IMR-90 (cell line): Measurements from ENCODE around the gene CALHM3. TPM values are rescaled to one million over a fixed set of nuclear protein-coding genes. Genes with fewer than 3 reads are reported as not detected.

ENCODE experiments used
- ATAC-seq: fragments of 200-7000 bp; cut with Tn5 transposase; 2 replicates; pipeline ENCODE4 v1.9.1; 2020; ENCODE audit warnings: low read depth, mild to moderate bottlenecking, moderate library complexity
- BruUV-seq: library from RNA; stranded (reverse); fragments of 400-500 nt; replicated peaks from 2 replicates; lab custom pipeline; 2021; lab: Mats Ljungman, UMichigan
- CTCF ChIA-PET: fragments of 300-600 bp; formaldehyde crosslinking; extraction: SDS; loops from one replicate; lab custom pipeline; 2021; ENCODE audit warnings: antibody characterized with exemption; lab: Yijun Ruan, JAX
- POLR2A ChIA-PET: fragments of 300-600 bp; sonication (Branson Sonifier 250); formaldehyde crosslinking; loops from one replicate; lab custom pipeline; 2022; ENCODE audit warnings: antibody characterized with exemption; ENCODE audit not compliant: unreplicated experiment; lab: Charles Lee
- DNase-seq: peaks from one replicate; pipeline ENCODE4 v3.0.0; 2013
- H2AFZ ChIP-seq: replicated peaks from 2 replicates; pipeline ENCODE3; 2013; ENCODE audit warnings: low read length, mild to moderate bottlenecking; ENCODE audit not compliant: poor library complexity
- H2AK5ac ChIP-seq: 2 replicates; pipeline ENCODE4 v1.6.1; 2013; ENCODE audit warnings: low read depth, low read length, inconsistent platforms
- H2AK9ac ChIP-seq: replicated peaks from 2 replicates; pipeline ENCODE3; 2013; ENCODE audit warnings: mild to moderate bottlenecking, low read depth, low read length, moderate library complexity; ENCODE audit not compliant: poor library complexity
- H2BK120ac ChIP-seq: 2 replicates; pipeline ENCODE4 v1.6.1; 2013; ENCODE audit warnings: low read depth, low read length, inconsistent platforms
- H2BK15ac ChIP-seq: 3 replicates; pipeline ENCODE4 v1.6.1; 2013; ENCODE audit warnings: low read depth, low read length, inconsistent platforms
- H2BK20ac ChIP-seq: 2 replicates; pipeline ENCODE4 v1.6.1; 2013; ENCODE audit warnings: low read depth, mild to moderate bottlenecking, inconsistent platforms, low read length, moderate library complexity
- H2BK5ac ChIP-seq: 2 replicates; pipeline ENCODE4 v1.6.1; 2013; ENCODE audit warnings: mild to moderate bottlenecking, low read depth, low read length, inconsistent platforms; ENCODE audit not compliant: poor library complexity, severe bottlenecking
- H3K14ac ChIP-seq: replicated peaks from 2 replicates; pipeline ENCODE4 v1.6.1; 2013; ENCODE audit warnings: low read depth, low read length, inconsistent platforms
- H3K18ac ChIP-seq: 2 replicates; pipeline ENCODE4 v1.6.1; 2013; ENCODE audit warnings: low read depth, low read length, control low read depth
- H3K23ac ChIP-seq: 2 replicates; pipeline ENCODE4 v1.6.1; 2013; ENCODE audit warnings: low read depth, low read length, inconsistent platforms
- H3K27ac ChIP-seq: 2 replicates; pipeline ENCODE4 v1.5.1; 2013; ENCODE audit warnings: mild to moderate bottlenecking, control low read depth, low read length; ENCODE audit not compliant: insufficient read depth
- H3K27me3 ChIP-seq: 2 replicates; pipeline ENCODE4 v1.6.1; 2013; ENCODE audit warnings: low read length; ENCODE audit not compliant: control insufficient read depth, insufficient read depth
- H3K36me3 ChIP-seq: 2 replicates; pipeline ENCODE4 v1.6.1; 2013; ENCODE audit warnings: low read length, mixed read lengths; ENCODE audit not compliant: control insufficient read depth, insufficient read depth
- H3K4ac ChIP-seq: 2 replicates; pipeline ENCODE4 v1.6.1; 2013; ENCODE audit warnings: low read depth, low read length, inconsistent platforms
- H3K4me1 ChIP-seq: 2 replicates; pipeline ENCODE4 v1.6.1; 2013; ENCODE audit warnings: low read length, mixed read lengths; ENCODE audit not compliant: control insufficient read depth, insufficient read depth
- H3K4me2 ChIP-seq: 2 replicates; pipeline ENCODE4 v1.6.1; 2013; ENCODE audit warnings: low read depth, mild to moderate bottlenecking, control low read depth, low read length, moderate library complexity
- H3K4me3 ChIP-seq: 2 replicates; pipeline ENCODE4 v1.5.1; 2013; ENCODE audit warnings: low read depth, mild to moderate bottlenecking, control low read depth, low read length, moderate library complexity; ENCODE audit not compliant: insufficient read depth
- H3K56ac ChIP-seq: 2 replicates; pipeline ENCODE4 v1.6.1; 2013; ENCODE audit warnings: low read length, inconsistent platforms; ENCODE audit not compliant: insufficient read depth; ENCODE audit errors: extremely low read depth
- H3K79me1 ChIP-seq, 2 experiments: 2 replicates each; pipeline ENCODE4 v1.6.1; 2013; ENCODE audit warnings: low read length in 2 of 2, inconsistent platforms in 1 of 2, low read depth in 1 of 2
- H3K9ac ChIP-seq: 2 replicates; pipeline ENCODE4 v1.6.1; 2013; ENCODE audit warnings: low read depth, low read length, control low read depth
- H3K9me1 ChIP-seq: 2 replicates; pipeline ENCODE4 v1.6.1; 2013; ENCODE audit warnings: low read length, inconsistent platforms; ENCODE audit not compliant: insufficient read depth
- H3K9me3 ChIP-seq: 2 replicates; pipeline ENCODE4 v1.6.1; 2013; ENCODE audit warnings: low read length; ENCODE audit not compliant: control insufficient read depth, insufficient read depth
- H4K20me1 ChIP-seq: 2 replicates; pipeline ENCODE4 v1.6.1; 2013; ENCODE audit warnings: low read length, inconsistent platforms; ENCODE audit not compliant: insufficient read depth
- H4K5ac ChIP-seq: 2 replicates; pipeline ENCODE4 v1.6.1; 2013; ENCODE audit warnings: mild to moderate bottlenecking, low read depth, low read length, control low read depth
- H4K8ac ChIP-seq, 2 experiments: 2 replicates each; pipeline ENCODE4 v1.6.1; 2013; ENCODE audit warnings: low read depth in 2 of 2, low read length in 2 of 2, control low read depth in 1 of 2, inconsistent platforms in 1 of 2
- H4K91ac ChIP-seq: 2 replicates; pipeline ENCODE4 v1.6.1; 2013; ENCODE audit warnings: low read depth, low read length, inconsistent platforms; ENCODE audit not compliant: insufficient read depth
- BHLHE40 ChIP-seq: fragments of 150-350 bp; IDR thresholded peaks from 2 replicates; pipeline ENCODE4 v1.6.1; 2016; ENCODE audit warnings: mild to moderate bottlenecking, low read depth, low read length
- CEBPB ChIP-seq: IDR thresholded peaks from 2 replicates; pipeline ENCODE4 v1.6.1; 2012; ENCODE audit warnings: low read depth, low read length, improper control_type of control experiment
- CHD1 ChIP-seq: IDR thresholded peaks from 2 replicates; pipeline ENCODE4 v1.6.1; 2012; ENCODE audit warnings: low read depth, low read length, improper control_type of control experiment
- CTCF ChIP-seq: conservative IDR thresholded peaks from 2 replicates; pipeline ENCODE4 v1.5.1; 2012; ENCODE audit warnings: mild to moderate bottlenecking, low read depth, low read length, improper control_type of control experiment
- ELK1 ChIP-seq: fragments of 150-350 bp; IDR thresholded peaks from 2 replicates; pipeline ENCODE4 v1.6.1; 2016; ENCODE audit warnings: low read depth, mild to moderate bottlenecking, low read length, moderate library complexity, borderline replicate concordance
- FOS ChIP-seq: fragments of 150-350 bp; IDR thresholded peaks from 2 replicates; pipeline ENCODE4 v1.6.1; 2016; ENCODE audit warnings: low read depth, low read length
- MAFK ChIP-seq: IDR thresholded peaks from 2 replicates; pipeline ENCODE4 v1.6.1; 2012; ENCODE audit warnings: low read depth, low read length, improper control_type of control experiment
- MAZ ChIP-seq: IDR thresholded peaks from 2 replicates; pipeline ENCODE4 v1.6.1; 2012; ENCODE audit warnings: low read depth, mild to moderate bottlenecking, low read length, improper control_type of control experiment, moderate library complexity, borderline replicate concordance
- MXI1 ChIP-seq: IDR thresholded peaks from 2 replicates; pipeline ENCODE4 v1.6.1; 2012; ENCODE audit warnings: low read depth, mild to moderate bottlenecking, low read length, moderate library complexity, borderline replicate concordance
- NFE2L2 ChIP-seq: fragments of 150-350 bp; IDR thresholded peaks from 2 replicates; pipeline ENCODE4 v1.6.1; 2016; ENCODE audit warnings: low read depth, mild to moderate bottlenecking, low read length
- RAD21 ChIP-seq: IDR thresholded peaks from 2 replicates; pipeline ENCODE4 v1.6.1; 2012; ENCODE audit warnings: low read length, improper control_type of control experiment
- RCOR1 ChIP-seq: IDR thresholded peaks from 2 replicates; pipeline ENCODE4 v1.6.1; 2012; ENCODE audit warnings: mild to moderate bottlenecking, low read length, improper control_type of control experiment; ENCODE audit not compliant: insufficient replicate concordance
- RFX5 ChIP-seq: IDR thresholded peaks from 2 replicates; pipeline ENCODE4 v1.8.0; 2012; ENCODE audit warnings: low read depth, mild to moderate bottlenecking, low read length, moderate library complexity
- SMC3 ChIP-seq: fragments of 150-350 bp; IDR thresholded peaks from 2 replicates; pipeline ENCODE4 v1.6.1; 2016; ENCODE audit warnings: low read depth, mild to moderate bottlenecking, antibody characterized with exemption, low read length, moderate library complexity
- USF2 ChIP-seq: fragments of 150-350 bp; IDR thresholded peaks from 2 replicates; pipeline ENCODE4 v1.6.1; 2017; ENCODE audit warnings: mild to moderate bottlenecking, antibody characterized with exemption, low read length, low read depth
- WGBS, 2 experiments: methylation state at CpG; one replicate each; pipeline versions ENCODE4 v1.1.5 to v1.1.7; 2013; ENCODE audit warnings: missing lambda C conversion rate in 2 of 2; ENCODE audit not compliant: insufficient read length in 1 of 2; ENCODE audit errors: extremely low coverage in 2 of 2; 5-methylcytosine and 5-hydroxymethylcytosine counted together
- dilution Hi-C: fragments of 300-500 bp; cut with HindIII; formaldehyde crosslinking; loops from one replicate; pipeline ENCODE4 v1.14.3; 2018; ENCODE audit warnings: low sequenced_read_pairs; ENCODE audit not compliant: unreplicated experiment
- in situ Hi-C: fragments of 300-500 bp; cut with MboI; formaldehyde crosslinking; loops from 3 replicates; pipeline ENCODE4 v1.14.3; 2019; ENCODE audit warnings: low sequenced_read_pairs, inconsistent platforms, mixed read lengths
- intact Hi-C: fragments of 100-400 bp; cut with micrococcal nuclease; formaldehyde crosslinking; loops from 2 replicates; pipeline ENCODE4 v1.10.0; 2022
- polyA plus RNA-seq, 3 experiments: library from polyadenylated mRNA; depleted of rRNA; stranded (reverse); fragments of >200 nt; gene quantifications; 2 replicates each; pipeline ENCODE4 v1.2.3, GENCODE V29; 2012; ENCODE audit warnings: low replicate concordance in 1 of 3
- total RNA-seq: library from RNA; depleted of rRNA; stranded (reverse); fragments of >200 nt; gene quantifications from 2 replicates; pipeline ENCODE4 v1.2.3, GENCODE V29; 2012

CALHM3 gene
- total and polyA plus RNA-seq, 2 of the 4 experiments (the other 2 are of a cell fraction): not detected

- Histone ChIP-seq H2AK5ac (no peak overlapping the region), H3K14ac (no peak overlapping the region), H3K23ac (no peak overlapping the region), H3K4me2 (no peak overlapping the region), H2BK120ac (no peak overlapping the region), H4K5ac (no peak overlapping the region), H2AK9ac (no peak overlapping the region), H4K91ac (no peak overlapping the region), H2BK15ac (no peak overlapping the region), H3K9me3 (no peaks in the 10 kb centered on the region), H4K8ac (no peak overlapping the region), H3K36me3 (no peaks in the 10 kb centered on the region), H3K27ac (no peak overlapping the region), H3K4me3 (no peak overlapping the region), H3K4me1 (peaks cover 12% of the 10 kb centered on the region), H4K20me1 (peaks cover 6% of the 10 kb centered on the region; the same call in 1 of the 2 replicates), H3K56ac (no peak overlapping the region), H3K9ac (no peak overlapping the region), H2BK5ac (no peak overlapping the region), H3K79me1 (no peaks in the 10 kb centered on the region), H3K4ac (no peak overlapping the region), H3K27me3 (peaks cover 86% of the 10 kb centered on the region), H2BK20ac (no peak overlapping the region), H3K18ac (no peak overlapping the region), H3K9me1 (peaks cover 2% of the 10 kb centered on the region; the same call in 1 of the 2 replicates), H2AFZ (no peak overlapping the region)
- POLR2A ChIA-PET: no interaction called here
- 82% methylated on average over 3 of the region's 8 CpGs; no CpG with 5 or more reads in 1 of the 2 experiments for WGBS, 2 experiments
- no TSS peak for BruUV-seq
- CTCF ChIA-PET: no interaction called here
- dilution Hi-C loops (no loop called here), intact Hi-C loops (no loop called here), in situ Hi-C loops (loop anchor here (10.0 kb wide), 1 partner anchor 187 kb away; no protein-coding TSS in a partner anchor)
- no peak for ATAC-seq
- DNase-seq: no peak
- TF ChIP-seq MAFK (no peak), NFE2L2 (no peak), RAD21 (no peak), CHD1 (no peak), MXI1 (no peak), SMC3 (no peak), BHLHE40 (no peak), CEBPB (no peak), MAZ (no peak), FOS (no peak), CTCF (no peak), RCOR1 (no peak), ELK1 (no peak), RFX5 (no peak), USF2 (no peak)
Observed at GRCh38 chr10:103497161-103497915, 18.3 kb upstream of the CALHM3 start.
